Measurements from ENCODE around the gene ZNF692.
"Not testable (repeated sequence)": the region's sequence is repeated elsewhere in the genome, so short reads cannot be mapped to it uniquely, and the experiment has no call there.

Gene ZNF692

GRCh38 chr1:248804771-248805681 is 53.9 kb downstream of the ZNF692 start:
- Mint-ChIP-seq H3K4me3 (no peak overlapping the region), H3K36me3 (ENCODE audit: low read depth) (no peaks in the 10 kb centered on the region), H3K9me3 (no peaks in the 10 kb centered on the region), H3K27ac (no peak overlapping the region), H3K27me3 (peaks cover 8% of the 10 kb centered on the region), H3K4me1 (ENCODE audit: low read depth) (peaks cover 17% of the 10 kb centered on the region)

GRCh38 chr1:248803501-248803900 is 55.4 kb downstream of the ZNF692 start:
- not testable (repeated sequence) for H3K36me3 Mint-ChIP-seq (ENCODE audit: low read depth); H3K27ac Mint-ChIP-seq; H3K4me3 Mint-ChIP-seq; H3K9me3 Mint-ChIP-seq
- peaks cover 12% of the 10 kb centered on the region for H3K27me3 Mint-ChIP-seq
- H3K4me1 Mint-ChIP-seq (ENCODE audit: low read depth) = peaks cover 17% of the 10 kb centered on the region

- Mint-ChIP-seq H3K27ac (no peak overlapping the region), H3K4me3 (no peak overlapping the region), H3K9me3 (no peaks in the 10 kb centered on the region), H3K4me1 (ENCODE audit: low read depth) (peaks cover 17% of the 10 kb centered on the region), H3K27me3 (peaks cover 21% of the 10 kb centered on the region), H3K36me3 (ENCODE audit: low read depth) (no peaks in the 10 kb centered on the region)
These were observed 56.4 kb downstream of the ZNF692 start for GRCh38 chr1:248802454-248802853.

- Mint-ChIP-seq H3K4me3 (no peak overlapping the region), H3K36me3 (ENCODE audit: low read depth) (no peaks in the 10 kb centered on the region), H3K4me1 (ENCODE audit: low read depth) (peaks cover 12% of the 10 kb centered on the region), H3K27ac (no peak overlapping the region), H3K9me3 (peaks cover 3% of the 10 kb centered on the region), H3K27me3 (peaks cover 24% of the 10 kb centered on the region)
These were observed 58.4 kb downstream of the ZNF692 start for GRCh38 chr1:248800459-248800858.

Data from stimulated activated naive CD8-positive, alpha-beta T cell treated with anti-CD3 and anti-CD28 coated beads, Interleukin-15, Interleukin-2, amounts not matched to agents 100 ng/mL and 50 ng/mL, for 24 hours (primary cell).